HEK293T (cell line): ENCODE results near the gene KLK5.
"Not testable (repeated sequence)": the region's sequence is repeated elsewhere in the genome, so short reads cannot be mapped to it uniquely, and the experiment has no call there.

Experiments used
- CTCF ChIA-PET: fragments of 350-600 bp; formaldehyde crosslinking; extraction: SDS; loops from one replicate; lab custom pipeline; 2021; ENCODE audit warnings: antibody characterized with exemption, inconsistent platforms; lab: Yijun Ruan, JAX
- POLR2A ChIA-PET: fragments of 350-600 bp; formaldehyde crosslinking; extraction: SDS; loops from one replicate; lab custom pipeline; 2020; ENCODE audit warnings: antibody characterized with exemption, inconsistent platforms; lab: Yijun Ruan, JAX
- DNase-seq: peaks from one replicate; pipeline ENCODE4 v3.0.0; 2012; ENCODE audit warnings: mixed read lengths; ENCODE audit errors: extremely low spot score
- ARNT ChIP-seq: fragments of 450-650 bp; IDR thresholded peaks from 2 replicates; pipeline ENCODE4 v1.6.1; 2017; ENCODE audit warnings: mild to moderate bottlenecking
- BHLHE40 ChIP-seq: fragments of 450-650 bp; IDR thresholded peaks from 2 replicates; pipeline ENCODE4 v1.6.1; 2016; ENCODE audit warnings: mild to moderate bottlenecking, moderate library complexity, borderline replicate concordance
- CTBP1 ChIP-seq: fragments of 450-650 bp; IDR thresholded peaks from 2 replicates; pipeline ENCODE4 v1.6.1; 2016; ENCODE audit warnings: borderline replicate concordance
- ELF4 ChIP-seq: fragments of 450-650 bp; IDR thresholded peaks from 2 replicates; pipeline ENCODE4 v1.6.1; 2017; ENCODE audit warnings: antibody characterized with exemption
- FOXA1 ChIP-seq: fragments of 450-650 bp; IDR thresholded peaks from 2 replicates; pipeline ENCODE4 v1.6.1; 2016; ENCODE audit warnings: mild to moderate bottlenecking
- FOXK2 ChIP-seq: fragments of 450-650 bp; IDR thresholded peaks from 2 replicates; pipeline ENCODE4 v1.6.1; 2016; ENCODE audit warnings: mild to moderate bottlenecking
- FOXM1 ChIP-seq: fragments of 450-650 bp; IDR thresholded peaks from 2 replicates; pipeline ENCODE4 v1.6.1; 2017; ENCODE audit warnings: mild to moderate bottlenecking, borderline replicate concordance
- HDGF ChIP-seq: fragments of 450-650 bp; IDR thresholded peaks from 2 replicates; pipeline ENCODE4 v1.6.1; 2017; ENCODE audit warnings: antibody characterized with exemption, borderline replicate concordance
- L3MBTL2 ChIP-seq: fragments of 450-650 bp; conservative IDR thresholded peaks from 2 replicates; pipeline ENCODE4 v1.6.1; 2016; ENCODE audit warnings: mild to moderate bottlenecking
- LEF1 ChIP-seq: fragments of 450-650 bp; IDR thresholded peaks from 2 replicates; pipeline ENCODE4 v1.6.1; 2017; ENCODE audit warnings: mild to moderate bottlenecking, borderline replicate concordance
- NFRKB ChIP-seq: fragments of 450-650 bp; IDR thresholded peaks from 2 replicates; pipeline ENCODE4 v1.6.1; 2016; ENCODE audit warnings: mild to moderate bottlenecking, moderate library complexity
- SP1 ChIP-seq: fragments of 450-650 bp; IDR thresholded peaks from 2 replicates; pipeline ENCODE4 v1.6.1; 2017
- SUZ12 ChIP-seq: fragments of 450-650 bp; IDR thresholded peaks from 2 replicates; pipeline ENCODE4 v1.6.1; 2016; ENCODE audit warnings: mild to moderate bottlenecking
- TARDBP ChIP-seq: fragments of 450-650 bp; IDR thresholded peaks from 2 replicates; pipeline ENCODE4 v1.6.1; 2016
- ZNF384 ChIP-seq: fragments of 450-650 bp; IDR thresholded peaks from 2 replicates; pipeline ENCODE4 v1.6.1; 2016
- TF ChIP-seq, protein P1 (sequence below): fragments of 450-650 bp; IDR thresholded peaks from 2 replicates; pipeline ENCODE4 v1.6.1; 2016

The KLK5 gene

DNA sequence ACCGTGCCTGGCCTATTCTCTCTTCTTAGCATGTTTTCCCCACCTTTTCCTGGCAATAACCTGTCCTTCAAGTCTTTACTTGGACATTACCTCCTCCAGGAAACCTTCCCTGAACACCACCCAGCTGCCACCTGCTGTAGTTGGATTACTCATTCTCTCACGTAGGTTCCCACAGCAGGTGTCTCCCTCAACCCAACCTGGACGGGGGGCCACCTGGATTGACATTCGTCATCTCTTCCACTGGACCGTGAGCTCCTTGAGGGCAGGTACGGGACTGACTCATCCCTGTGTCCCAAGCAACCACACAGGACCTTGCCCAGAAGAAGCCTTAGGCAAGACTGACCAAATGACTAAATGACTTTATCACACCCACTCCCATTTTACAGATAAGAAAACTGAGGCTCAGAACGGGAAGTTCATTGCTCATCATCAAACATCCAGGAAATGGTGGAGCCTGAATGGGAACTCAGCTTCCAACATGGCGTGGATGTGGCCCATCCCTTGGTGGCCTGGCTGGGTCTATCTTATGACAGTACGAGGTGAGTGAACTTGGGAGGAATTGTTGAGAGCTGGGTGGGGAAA lies 20.0 kb upstream of the KLK5 start:
- CTCF ChIA-PET: no interaction called here

DNA sequence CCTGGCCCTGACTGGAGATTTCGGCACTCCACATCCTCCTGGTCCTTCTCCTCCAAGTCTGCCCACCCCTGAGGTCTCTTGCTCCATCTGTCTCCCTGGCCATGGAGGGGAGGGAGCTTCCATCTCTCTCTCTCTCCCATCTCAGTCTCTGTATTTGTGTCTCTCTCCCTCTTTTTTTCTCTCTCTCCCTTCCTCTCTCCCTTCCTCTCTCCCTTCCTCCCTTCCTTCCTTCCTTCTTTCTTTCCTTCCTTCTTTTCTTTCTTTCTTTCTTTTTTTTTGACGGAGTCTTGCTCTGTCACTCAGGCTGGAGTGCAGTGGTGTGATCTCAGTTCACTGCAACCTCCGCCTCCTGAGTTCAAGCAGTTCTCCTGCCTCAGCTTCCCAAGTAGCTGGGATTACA lies 17.0 kb upstream of the KLK5 start:
- CTCF ChIA-PET, POLR2A ChIA-PET, DNase-seq: not testable (repeated sequence)

More for the DNA sequence above, 20.0 kb upstream of the KLK5 start:
- DNase-seq: no peak
- TF ChIP-seq NFRKB: no peak
- POLR2A ChIA-PET: no interaction called here

DNA sequence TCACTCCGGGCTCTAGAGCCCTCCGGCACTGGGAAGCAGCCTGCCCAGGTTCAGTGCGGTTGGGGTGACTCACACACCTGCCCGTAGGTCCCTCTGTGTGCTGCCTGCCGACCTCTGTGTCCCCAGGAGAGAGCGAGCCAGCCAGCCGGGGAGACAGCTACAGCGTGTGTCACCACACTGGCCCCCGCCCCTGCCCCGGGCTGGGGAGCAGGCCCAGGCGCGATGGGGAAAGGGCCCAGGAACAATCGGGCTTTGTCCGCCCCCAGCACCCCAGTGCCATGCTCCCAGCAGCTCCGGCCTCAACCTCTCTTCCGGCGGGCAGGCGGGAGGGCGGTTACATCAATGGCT lies 16.5 kb upstream of the KLK5 start, which contains the start of gene KLK6:
Gene KLK6, minus strand, starts transcription at position 179 of the 348 bp plus-strand sequence. CDS start 1,487 bp downstream, outside the sequence.
- no peak for TF ChIP-seq CTBP1
- TF ChIP-seq SP1: no peak
- no peak for TF ChIP-seq L3MBTL2
- no peak for TF ChIP-seq TARDBP
- no peak for TF ChIP-seq ZNF384
- no peak for TF ChIP-seq FOXK2
- no peak for TF ChIP-seq LEF1
- no peak for TF ChIP-seq HDGF
- no peak for TF ChIP-seq SUZ12
- no peak for TF ChIP-seq FOXA1
- TF ChIP-seq FOXM1: no peak
- TF ChIP-seq ELF4: no peak
- TF ChIP-seq, protein P1, sequence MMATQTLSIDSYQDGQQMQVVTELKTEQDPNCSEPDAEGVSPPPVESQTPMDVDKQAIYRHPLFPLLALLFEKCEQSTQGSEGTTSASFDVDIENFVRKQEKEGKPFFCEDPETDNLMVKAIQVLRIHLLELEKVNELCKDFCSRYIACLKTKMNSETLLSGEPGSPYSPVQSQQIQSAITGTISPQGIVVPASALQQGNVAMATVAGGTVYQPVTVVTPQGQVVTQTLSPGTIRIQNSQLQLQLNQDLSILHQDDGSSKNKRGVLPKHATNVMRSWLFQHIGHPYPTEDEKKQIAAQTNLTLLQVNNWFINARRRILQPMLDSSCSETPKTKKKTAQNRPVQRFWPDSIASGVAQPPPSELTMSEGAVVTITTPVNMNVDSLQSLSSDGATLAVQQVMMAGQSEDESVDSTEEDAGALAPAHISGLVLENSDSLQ: no peak
- CTCF ChIA-PET: no interaction called here
- no peak for DNase-seq
- POLR2A ChIA-PET: no interaction called here

DNA sequence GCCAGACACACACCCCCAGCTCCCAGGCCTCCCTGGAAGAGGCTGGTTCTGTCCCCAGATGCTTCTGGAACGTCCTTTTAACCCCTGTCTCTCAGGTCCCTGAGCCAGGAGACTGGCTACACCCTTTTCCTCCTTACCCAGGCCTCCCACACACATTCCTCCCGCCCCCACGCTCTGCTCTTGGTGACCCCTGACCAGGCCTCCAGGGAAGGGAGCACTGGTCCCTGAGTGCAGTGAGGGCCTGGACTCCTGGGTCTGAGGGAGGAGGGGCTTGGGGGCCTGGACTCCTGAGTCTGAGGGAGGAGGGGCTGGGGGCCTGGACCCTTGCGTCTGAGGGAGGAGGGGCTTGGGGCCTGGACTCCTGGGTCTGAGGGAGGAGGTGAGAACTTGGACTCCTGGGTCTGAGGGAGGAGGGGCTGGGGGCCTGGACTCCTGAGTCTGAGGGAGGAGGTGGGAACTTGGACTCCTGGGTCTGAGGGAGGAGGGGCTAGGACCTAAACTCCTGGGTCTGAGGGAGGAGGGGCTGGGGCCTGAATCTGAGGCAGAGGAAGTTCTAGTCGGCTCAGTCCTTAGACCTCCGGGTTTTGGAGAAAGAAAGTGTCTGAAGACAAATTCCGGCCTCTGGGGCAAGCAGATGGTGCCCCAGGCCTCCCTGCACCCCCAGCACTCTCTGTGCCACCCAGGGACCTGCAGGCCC lies 16.0 kb upstream of the KLK5 start:
- no peak for TF ChIP-seq FOXA1
- no peak for DNase-seq
- POLR2A ChIA-PET: no interaction called here
- CTCF ChIA-PET: no interaction called here

DNA sequence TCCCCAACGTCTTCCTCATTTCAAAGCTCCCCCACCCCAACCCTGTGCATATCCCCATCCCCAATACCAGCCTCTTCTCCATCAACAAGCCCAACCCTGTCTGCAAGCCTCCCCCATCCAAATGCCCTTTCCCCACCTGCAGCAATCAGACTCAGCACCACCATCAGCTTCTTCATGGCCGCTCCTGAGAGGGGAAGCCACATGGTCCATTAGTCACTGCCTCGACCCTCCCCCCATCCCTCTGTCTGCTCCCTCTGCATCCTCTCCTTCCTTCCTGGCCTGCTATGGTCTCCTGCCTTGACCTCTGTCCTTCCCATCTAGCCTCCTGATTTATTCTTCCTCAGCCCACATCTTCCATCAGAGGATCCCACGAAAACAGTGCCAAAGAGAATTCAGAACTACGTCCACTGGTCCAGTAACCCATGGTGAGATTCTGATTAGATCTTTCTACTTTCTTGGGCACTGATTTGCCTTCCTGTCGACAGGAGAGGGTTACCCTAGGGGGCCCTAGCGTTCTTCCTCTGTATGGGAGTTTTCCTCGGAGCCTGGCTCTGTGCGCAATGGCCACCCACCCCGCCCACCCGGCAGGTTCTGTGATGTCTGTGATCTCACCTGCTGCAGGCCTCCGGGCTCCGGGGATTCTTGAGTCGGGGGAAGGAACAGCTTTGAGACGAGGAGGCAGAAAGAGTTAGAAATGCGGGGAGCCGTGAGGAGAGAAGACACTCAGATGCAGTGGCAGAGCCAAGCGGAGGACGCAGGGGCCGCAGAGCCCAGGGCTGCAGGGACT lies 15.3 kb upstream of the KLK5 start:
- CTCF ChIA-PET: no interaction called here
- POLR2A ChIA-PET: no interaction called here
- DNase-seq: no peak
- TF ChIP-seq, protein P1: no peak
- TF ChIP-seq BHLHE40 (no peak), L3MBTL2 (no peak), TARDBP (no peak), FOXK2 (no peak), NFRKB (no peak), FOXA1 (no peak), LEF1 (no peak), FOXM1 (no peak), HDGF (no peak)

DNA sequence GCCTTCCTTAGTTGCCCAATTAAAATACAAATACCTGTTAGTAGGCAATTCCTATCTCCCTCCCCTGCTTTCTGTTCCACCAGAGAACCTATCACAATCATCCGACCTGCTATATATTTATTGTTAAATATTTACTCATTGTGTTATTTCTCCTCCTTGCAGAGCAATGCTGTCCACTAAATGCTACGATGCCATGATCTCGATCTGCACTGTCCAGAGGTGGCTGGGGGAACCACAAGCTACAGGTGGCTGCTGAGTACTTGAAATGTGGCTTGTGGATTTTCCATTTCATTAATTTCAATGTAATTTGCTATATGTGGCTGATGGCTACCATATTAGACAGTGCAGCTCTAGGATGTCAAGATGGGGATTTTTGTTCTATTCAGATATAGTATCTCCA lies 11.4 kb upstream of the KLK5 start:
- TF ChIP-seq ELF4: no peak
- TF ChIP-seq BHLHE40: no peak
- TF ChIP-seq ARNT: no peak
- TF ChIP-seq LEF1: no peak
- no peak for TF ChIP-seq FOXM1
- no peak for TF ChIP-seq NFRKB
- TF ChIP-seq L3MBTL2: no peak
- TF ChIP-seq FOXA1: no peak
- POLR2A ChIA-PET: no interaction called here
- DNase-seq: no peak
- CTCF ChIA-PET: no interaction called here

DNA sequence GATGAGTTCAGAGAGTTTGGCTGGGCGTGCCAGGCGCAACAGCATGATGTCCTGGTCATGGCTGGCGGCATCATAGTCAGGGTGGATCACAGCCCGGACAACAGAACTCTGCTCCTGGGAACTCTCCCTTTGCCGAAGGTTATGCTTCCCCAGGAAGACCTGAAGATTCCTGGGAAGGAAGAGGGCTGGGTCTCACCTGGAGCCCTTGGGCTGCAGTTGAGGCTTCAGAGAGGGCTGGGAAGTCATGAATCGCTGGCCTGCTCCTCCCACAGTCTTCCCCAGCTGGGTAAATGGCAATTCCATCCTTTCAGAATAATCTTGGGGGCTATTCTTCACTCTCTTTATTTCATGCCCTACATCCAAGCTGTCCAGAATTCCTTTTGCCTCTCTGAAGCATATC lies 10.5 kb upstream of the KLK5 start:
- CTCF ChIA-PET: interaction anchor here (0.6 kb wide), 1 partner anchor 239 kb away, joined by 4 read pairs; no protein-coding TSS in a partner anchor
- POLR2A ChIA-PET: no interaction called here
- no peak for TF ChIP-seq FOXA1
- TF ChIP-seq L3MBTL2: no peak
- TF ChIP-seq BHLHE40: no peak
- no peak for TF ChIP-seq CTBP1
- no peak for TF ChIP-seq HDGF
- no peak for TF ChIP-seq TARDBP
- TF ChIP-seq, protein P1: no peak
- no peak for TF ChIP-seq NFRKB
- DNase-seq: no peak
